K562 (cell line): ENCODE results near the gene CNIH4. TPM values are rescaled to one million over a fixed set of nuclear protein-coding genes. Genes with fewer than 3 reads are reported as not detected.

Experiments
- BRF2 ChIP-seq: IDR thresholded peaks from 3 replicates; pipeline ENCODE4 v1.6.1; 2011; ENCODE audit warnings: borderline replicate concordance, mild to moderate bottlenecking; ENCODE audit not compliant: insufficient read length, insufficient read depth
- CBFA2T3 ChIP-seq: fragments of 450-650 bp; IDR thresholded peaks from 2 replicates; pipeline ENCODE4 v1.6.1; 2017
- CHD2 ChIP-seq: IDR thresholded peaks from 2 replicates; pipeline ENCODE4 v1.6.1; 2011; ENCODE audit warnings: low read depth, low read length
- CTCFL ChIP-seq: IDR thresholded peaks from 2 replicates; pipeline ENCODE4 v1.6.1; 2011; ENCODE audit warnings: borderline replicate concordance, low read depth, mild to moderate bottlenecking, moderate library complexity, low read length; ENCODE audit not compliant: insufficient read depth, poor library complexity, severe bottlenecking
- ETV1 ChIP-seq: fragments of 450-650 bp; conservative IDR thresholded peaks from 2 replicates; pipeline ENCODE4 v1.6.1; 2016; ENCODE audit warnings: missing genetic modification characterization, control low read depth, low read depth, missing compliant biosample characterization
- HEY1 ChIP-seq: fragments of 250-450 bp; sonication (Bioruptor Pico); IDR thresholded peaks from 2 replicates; pipeline ENCODE4 v1.5.0; 2020; ENCODE audit warnings: mild to moderate bottlenecking, moderate library complexity, borderline replicate concordance
- KDM2B ChIP-seq: fragments of 250-450 bp; sonication (Bioruptor Pico); IDR thresholded peaks from 2 replicates; pipeline ENCODE4 v1.8.0; 2021; ENCODE audit warnings: mild to moderate bottlenecking, moderate library complexity
- KHSRP ChIP-seq: fragments of 450-650 bp; IDR thresholded peaks from 2 replicates; pipeline ENCODE4 v1.6.1; 2017
- MCM2 ChIP-seq: fragments of 450-650 bp; IDR thresholded peaks from 2 replicates; pipeline ENCODE4 v1.6.1; 2017; ENCODE audit warnings: low read depth, mild to moderate bottlenecking
- MYNN ChIP-seq, 2 experiments: sonication (generic); formaldehyde crosslinking in 1 of 2; IDR thresholded peaks; 2 replicates each; pipeline versions ENCODE4 v1.5.0 to v1.6.1; 2016 to 2020; ENCODE audit warnings: antibody characterized with exemption in 1 of 2, missing genetic modification reagents in 1 of 2
- SMAD4 ChIP-seq: fragments of 250-450 bp; sonication (Bioruptor Pico); conservative IDR thresholded peaks from 2 replicates; pipeline ENCODE4 v1.8.0; 2021; ENCODE audit warnings: inconsistent platforms, mild to moderate bottlenecking, moderate library complexity
- SMARCE1 ChIP-seq: fragments of 450-650 bp; IDR thresholded peaks from 2 replicates; pipeline ENCODE4 v1.7.1; 2016; ENCODE audit warnings: mild to moderate bottlenecking
- TBL1XR1 ChIP-seq, 2 experiments: IDR thresholded peaks; 2 replicates each; pipeline ENCODE4 v1.6.1; 2012; ENCODE audit warnings: improper control_type of control experiment in 2 of 2, low read length in 2 of 2, mild to moderate bottlenecking in 1 of 2
- THRAP3 ChIP-seq: fragments of 450-650 bp; IDR thresholded peaks from 2 replicates; pipeline ENCODE4 v1.6.1; 2016; ENCODE audit warnings: mild to moderate bottlenecking, inconsistent platforms, borderline replicate concordance
- TOE1 ChIP-seq, 2 experiments: fragments of 450-650 bp in 1 of 2; sonication (generic) in 1 of 2; formaldehyde crosslinking in 1 of 2; IDR thresholded peaks; 2 replicates each; pipeline versions ENCODE4 v1.7.1 to v1.8.0; 2016 to 2022; ENCODE audit warnings: borderline replicate concordance in 2 of 2, mild to moderate bottlenecking in 2 of 2, antibody characterized with exemption in 1 of 2, inconsistent platforms in 1 of 2, low read depth in 1 of 2, missing genetic modification reagents in 1 of 2, moderate library complexity in 1 of 2
- ZNF395 ChIP-seq: fragments of 200-800 bp; sonication (Bioruptor generic); IDR thresholded peaks from 2 replicates; pipeline ENCODE4 v1.6.1; 2017; ENCODE audit warnings: missing genetic modification characterization, missing compliant biosample characterization
- ZNF668 ChIP-seq: fragments of 250-450 bp; sonication (Bioruptor Pico); IDR thresholded peaks from 2 replicates; pipeline ENCODE4 v1.8.0; 2022; ENCODE audit warnings: mild to moderate bottlenecking, inconsistent platforms
- ZNF740 ChIP-seq, 3 experiments: fragments of 200-800 bp in 1 of 3; sonication (Bioruptor generic) in 1 of 3; sonication (generic) in 1 of 3; formaldehyde crosslinking in 1 of 3; IDR thresholded peaks; 2 replicates each; pipeline versions ENCODE4 v1.6.1 to v1.8.0; 2016 to 2022; ENCODE audit warnings: mild to moderate bottlenecking in 2 of 3, missing compliant biosample characterization in 2 of 3, missing genetic modification characterization in 2 of 3, missing genetic modification reagents in 1 of 3
- polyA plus RNA-seq, 8 experiments: library from polyadenylated mRNA; depleted of rRNA in 4 of 8; stranded (reverse) in 5 of 8; unstranded in 3 of 8; fragments of >200 nt; fragmentation: Nextera tagmentation in 2 of 8; fragmentation: Illumina TruSeq in 1 of 8; extraction: Ambion mirVana in 2 of 8; extraction: Trizol in 1 of 8; gene quantifications; 2 replicates each; pipeline versions ENCODE4 v1.2.1 to v1.2.3, GENCODE V29; 2011 to 2014; ENCODE audit warnings: inconsistent platforms in 1 of 8, missing spikeins in 1 of 8
- total RNA-seq, 7 experiments: library from RNA; depleted of rRNA in 6 of 7; stranded (reverse); fragments of >200 nt in 6 of 7; fragmentation: Illumina TruSeq in 2 of 7; extraction: Trizol in 2 of 7; gene quantifications; 2 replicates each; pipeline versions ENCODE4 v1.2.1 to v1.2.3, GENCODE V29; 2011 to 2021; ENCODE audit warnings: low replicate concordance in 1 of 7

CNIH4 gene
- total and polyA plus RNA-seq, 9 of the 15 experiments (the other 6 are each of a cell fraction or from before 2014, with no cell fraction given) = 41.3 to 266 (median 61.1) TPM

GRCh38 chr1:224333939-224334786 lies 22.5 kb upstream of the CNIH4 start (continued):
- TF ChIP-seq ZNF668 (CRISPR knock-in tag) (no peak), THRAP3 (no peak), KDM2B (no peak), KHSRP (no peak), ZNF395 (CRISPR knock-in tag) (peak; percentile 57), MCM2 (no peak), CTCFL (no peak), CHD2 (no peak), SMAD4 (peak; percentile 93), TBL1XR1 (IDR thresholded peaks at IDR 0.05; ENCODE audit: low read length in 2 of 2) (peak in 1 of 2 experiments; percentile 62; a peak in 1 of 4 replicates), BRF2 (no peak), TOE1 (IDR thresholded peaks at IDR 0.05; ENCODE audit: borderline replicate concordance) (no peak), TOE1 (CRISPR knock-in tag; IDR thresholded peaks at IDR 0.05; ENCODE audit: borderline replicate concordance, low read depth) (no peak), ETV1 (tag) (peak; percentile 54; the same call in 1 of the 2 replicates), CBFA2T3 (peak; percentile 90), MYNN (IDR thresholded peaks at IDR 0.05) (no peak), MYNN (CRISPR knock-in tag; IDR thresholded peaks at IDR 0.05) (no peak), SMARCE1 (peak; percentile 93), HEY1 (CRISPR knock-in tag) (no peak), ZNF740 (CRISPR knock-in tag; IDR thresholded peaks at IDR 0.05) (no peak), ZNF740 (tag; IDR thresholded peaks at IDR 0.05) (no peak)
